Measurements from ENCODE around the gene HCN1.

The HCN1 gene

DNA sequence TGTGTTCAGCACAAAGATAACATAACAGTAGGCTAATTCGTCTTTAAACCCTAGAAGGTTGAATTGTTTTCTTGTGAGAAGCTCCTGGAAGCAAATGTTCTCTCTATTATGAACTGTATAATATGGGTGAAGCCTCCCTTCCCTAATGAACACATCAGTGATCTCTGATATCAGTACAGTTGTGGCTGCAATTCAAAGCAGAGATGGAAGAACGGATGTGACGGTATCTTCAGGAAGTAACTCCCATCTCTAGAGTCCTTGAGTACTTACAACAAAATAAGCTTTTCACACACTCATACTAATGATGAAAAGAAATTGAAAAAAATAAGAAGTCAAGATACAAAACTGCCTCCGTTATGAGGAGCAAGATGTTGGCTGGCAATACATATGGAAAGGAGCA, 4.5 kb downstream of the HCN1 start:
- TF ChIP-seq, protein P1, sequence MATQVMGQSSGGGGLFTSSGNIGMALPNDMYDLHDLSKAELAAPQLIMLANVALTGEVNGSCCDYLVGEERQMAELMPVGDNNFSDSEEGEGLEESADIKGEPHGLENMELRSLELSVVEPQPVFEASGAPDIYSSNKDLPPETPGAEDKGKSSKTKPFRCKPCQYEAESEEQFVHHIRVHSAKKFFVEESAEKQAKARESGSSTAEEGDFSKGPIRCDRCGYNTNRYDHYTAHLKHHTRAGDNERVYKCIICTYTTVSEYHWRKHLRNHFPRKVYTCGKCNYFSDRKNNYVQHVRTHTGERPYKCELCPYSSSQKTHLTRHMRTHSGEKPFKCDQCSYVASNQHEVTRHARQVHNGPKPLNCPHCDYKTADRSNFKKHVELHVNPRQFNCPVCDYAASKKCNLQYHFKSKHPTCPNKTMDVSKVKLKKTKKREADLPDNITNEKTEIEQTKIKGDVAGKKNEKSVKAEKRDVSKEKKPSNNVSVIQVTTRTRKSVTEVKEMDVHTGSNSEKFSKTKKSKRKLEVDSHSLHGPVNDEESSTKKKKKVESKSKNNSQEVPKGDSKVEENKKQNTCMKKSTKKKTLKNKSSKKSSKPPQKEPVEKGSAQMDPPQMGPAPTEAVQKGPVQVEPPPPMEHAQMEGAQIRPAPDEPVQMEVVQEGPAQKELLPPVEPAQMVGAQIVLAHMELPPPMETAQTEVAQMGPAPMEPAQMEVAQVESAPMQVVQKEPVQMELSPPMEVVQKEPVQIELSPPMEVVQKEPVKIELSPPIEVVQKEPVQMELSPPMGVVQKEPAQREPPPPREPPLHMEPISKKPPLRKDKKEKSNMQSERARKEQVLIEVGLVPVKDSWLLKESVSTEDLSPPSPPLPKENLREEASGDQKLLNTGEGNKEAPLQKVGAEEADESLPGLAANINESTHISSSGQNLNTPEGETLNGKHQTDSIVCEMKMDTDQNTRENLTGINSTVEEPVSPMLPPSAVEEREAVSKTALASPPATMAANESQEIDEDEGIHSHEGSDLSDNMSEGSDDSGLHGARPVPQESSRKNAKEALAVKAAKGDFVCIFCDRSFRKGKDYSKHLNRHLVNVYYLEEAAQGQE (IDR thresholded peaks at IDR 0.05; ENCODE audit: insufficient replicate concordance, low read depth): no peak
- TF ChIP-seq SPI1 (IDR thresholded peaks at IDR 0.05; ENCODE audit: borderline replicate concordance, low read depth): no peak
- TF ChIP-seq POLR2AphosphoS5 (IDR thresholded peaks at IDR 0.05; ENCODE audit: low read depth): no peak
- no peak for TF ChIP-seq GABPA (IDR thresholded peaks at IDR 0.05; ENCODE audit: low read depth)
- TF ChIP-seq, protein P2, sequence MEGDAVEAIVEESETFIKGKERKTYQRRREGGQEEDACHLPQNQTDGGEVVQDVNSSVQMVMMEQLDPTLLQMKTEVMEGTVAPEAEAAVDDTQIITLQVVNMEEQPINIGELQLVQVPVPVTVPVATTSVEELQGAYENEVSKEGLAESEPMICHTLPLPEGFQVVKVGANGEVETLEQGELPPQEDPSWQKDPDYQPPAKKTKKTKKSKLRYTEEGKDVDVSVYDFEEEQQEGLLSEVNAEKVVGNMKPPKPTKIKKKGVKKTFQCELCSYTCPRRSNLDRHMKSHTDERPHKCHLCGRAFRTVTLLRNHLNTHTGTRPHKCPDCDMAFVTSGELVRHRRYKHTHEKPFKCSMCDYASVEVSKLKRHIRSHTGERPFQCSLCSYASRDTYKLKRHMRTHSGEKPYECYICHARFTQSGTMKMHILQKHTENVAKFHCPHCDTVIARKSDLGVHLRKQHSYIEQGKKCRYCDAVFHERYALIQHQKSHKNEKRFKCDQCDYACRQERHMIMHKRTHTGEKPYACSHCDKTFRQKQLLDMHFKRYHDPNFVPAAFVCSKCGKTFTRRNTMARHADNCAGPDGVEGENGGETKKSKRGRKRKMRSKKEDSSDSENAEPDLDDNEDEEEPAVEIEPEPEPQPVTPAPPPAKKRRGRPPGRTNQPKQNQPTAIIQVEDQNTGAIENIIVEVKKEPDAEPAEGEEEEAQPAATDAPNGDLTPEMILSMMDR (IDR thresholded peaks at IDR 0.05; ENCODE audit: insufficient read depth, low read length): no peak
- Histone ChIP-seq H3K4me3 (replicated peaks; ENCODE audit: insufficient read depth, low read length) (no peak overlapping the region), H3K27ac (replicated peaks) (no peak overlapping the region), H3K27me3 (ENCODE audit: insufficient read depth, poor library complexity, severe bottlenecking) (peaks cover 9% of the 10 kb centered on the region)
- DNase-seq (ENCODE audit: low read depth in 1 of 2, low spot score in 1 of 2): no peak

- no peak overlapping the region for H3K27ac ChIP-seq (replicated peaks)
- H3K4me3 ChIP-seq (replicated peaks; ENCODE audit: insufficient read depth, low read length): no peak overlapping the region
- no peak for TF ChIP-seq GABPA (IDR thresholded peaks at IDR 0.05; ENCODE audit: low read depth)
- no peaks in the 10 kb centered on the region for H3K27me3 ChIP-seq (ENCODE audit: insufficient read depth, poor library complexity, severe bottlenecking)
- no peak for DNase-seq (ENCODE audit: low read depth in 1 of 2, low spot score in 1 of 2)
Observed at GRCh38 chr5:45687701-45688100, 8.5 kb downstream of the HCN1 start.

- Histone ChIP-seq H3K27ac (replicated peaks) (no peak overlapping the region), H3K4me3 (replicated peaks; ENCODE audit: insufficient read depth, low read length) (no peak overlapping the region), H3K27me3 (ENCODE audit: insufficient read depth, poor library complexity, severe bottlenecking) (no peaks in the 10 kb centered on the region)
- no peak for DNase-seq (ENCODE audit: low read depth in 1 of 2, low spot score in 1 of 2)
- TF ChIP-seq, protein P2 (IDR thresholded peaks at IDR 0.05; ENCODE audit: insufficient read depth, low read length): no peak
- TF ChIP-seq SPI1 (IDR thresholded peaks at IDR 0.05; ENCODE audit: borderline replicate concordance, low read depth): no peak
- no peak for TF ChIP-seq POLR2AphosphoS5 (IDR thresholded peaks at IDR 0.05; ENCODE audit: low read depth)
- TF ChIP-seq, protein P1 (IDR thresholded peaks at IDR 0.05; ENCODE audit: insufficient replicate concordance, low read depth): no peak
- no peak for TF ChIP-seq GABPA (IDR thresholded peaks at IDR 0.05; ENCODE audit: low read depth)
Observed at GRCh38 chr5:45686620-45687019, 9.6 kb downstream of the HCN1 start.

DNA sequence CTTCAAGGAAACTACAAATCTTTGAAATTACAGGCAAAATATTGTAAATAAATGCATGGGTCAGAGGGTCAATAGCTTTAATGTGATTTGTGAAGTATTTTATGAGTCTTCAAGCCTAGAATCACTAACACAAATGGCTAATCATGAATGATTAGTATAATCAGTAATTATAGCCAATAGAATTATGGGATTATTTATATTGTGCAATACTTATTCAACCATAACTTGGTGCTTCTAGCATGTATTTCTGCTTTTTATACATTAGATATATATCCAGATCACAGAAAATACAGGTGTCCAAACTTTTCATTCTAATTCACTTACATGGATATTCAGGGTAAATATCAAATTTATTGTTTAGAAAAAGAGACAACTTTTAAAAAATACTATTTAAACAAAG, 12.1 kb downstream of the HCN1 start:
- no peaks in the 10 kb centered on the region for H3K27me3 ChIP-seq (ENCODE audit: insufficient read depth, poor library complexity, severe bottlenecking)

More for the DNA sequence above, 12.1 kb downstream of the HCN1 start:
- no peak overlapping the region for H3K27ac ChIP-seq (replicated peaks)
- no peak overlapping the region for H3K4me3 ChIP-seq (replicated peaks; ENCODE audit: insufficient read depth, low read length)
- TF ChIP-seq, protein P1 (IDR thresholded peaks at IDR 0.05; ENCODE audit: insufficient replicate concordance, low read depth): no peak
- no peak for TF ChIP-seq SPI1 (IDR thresholded peaks at IDR 0.05; ENCODE audit: borderline replicate concordance, low read depth)
- TF ChIP-seq POLR2AphosphoS5 (IDR thresholded peaks at IDR 0.05; ENCODE audit: low read depth): no peak
- no peak for DNase-seq (ENCODE audit: low read depth in 1 of 2, low spot score in 1 of 2)

Data from HL-60 (cell line).